ENCODE results near the gene PCSK7.

Gene PCSK7

DNA sequence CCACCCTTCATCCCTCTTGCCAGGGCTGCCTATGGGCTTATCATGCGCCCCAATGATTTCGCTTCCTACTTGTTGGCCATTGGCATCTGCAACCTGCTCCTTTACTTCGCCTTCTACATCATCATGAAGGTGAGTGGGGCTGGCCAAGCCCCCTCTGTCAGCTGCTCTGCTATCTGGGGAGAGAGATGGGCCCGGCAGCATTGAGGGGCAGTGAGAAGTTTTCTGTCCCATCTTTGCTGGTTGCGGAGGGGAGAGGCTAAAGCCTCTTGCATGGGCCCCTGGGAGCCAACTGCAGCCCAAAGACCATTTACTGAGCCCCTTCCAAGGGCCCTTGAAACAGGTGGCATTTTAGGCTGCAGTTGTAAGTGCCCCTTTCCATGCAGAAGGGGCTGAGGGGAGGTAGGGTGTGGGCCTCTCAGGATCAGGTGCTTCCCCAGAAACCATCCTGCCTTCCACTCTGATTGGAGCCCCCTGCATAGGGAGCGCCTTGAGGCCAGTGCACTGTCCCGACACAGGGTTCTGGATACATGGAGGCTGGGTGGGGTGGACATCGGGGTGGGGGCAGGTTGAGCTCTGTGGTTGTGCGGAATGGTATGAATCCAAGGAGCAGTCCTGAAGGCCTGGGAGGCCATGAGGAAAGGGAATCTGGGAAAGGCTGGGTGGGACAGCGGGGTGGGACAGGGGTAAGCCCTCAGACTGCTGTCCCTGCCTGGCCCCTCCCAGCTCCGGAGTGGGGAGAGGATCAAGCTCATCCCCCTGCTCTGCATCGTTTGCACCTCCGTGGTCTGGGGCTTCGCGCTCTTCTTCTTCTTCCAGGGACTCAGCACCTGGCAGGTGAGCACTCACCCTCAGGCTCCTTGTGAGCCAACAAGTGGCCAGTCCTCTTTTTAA lies 38.5 kb downstream of the PCSK7 start:
- ChIA-PET CTCF (interaction anchor here (1.5 kb wide), 1 partner anchor 358 kb away, joined by 3 read pairs; no protein-coding TSS in a partner anchor), POLR2A (no interaction called here)
- no peak for DNase-seq (ENCODE audit: extremely low spot score)
- TF ChIP-seq FOXA1 (IDR thresholded peaks at IDR 0.05): no peak
- no peak for TF ChIP-seq LEF1 (IDR thresholded peaks at IDR 0.05; ENCODE audit: borderline replicate concordance)
- TF ChIP-seq NFRKB (IDR thresholded peaks at IDR 0.05): no peak
- TF ChIP-seq FOXK2 (IDR thresholded peaks at IDR 0.05): no peak
- no peak for TF ChIP-seq ZNF384 (IDR thresholded peaks at IDR 0.05)
- TF ChIP-seq SP1 (IDR thresholded peaks at IDR 0.05): no peak
- no peak for TF ChIP-seq TARDBP (IDR thresholded peaks at IDR 0.05)
- TF ChIP-seq FOXM1 (IDR thresholded peaks at IDR 0.05; ENCODE audit: borderline replicate concordance): no peak
- TF ChIP-seq L3MBTL2 (conservative IDR thresholded peaks at IDR 0.05): no peak
- TF ChIP-seq HDGF (IDR thresholded peaks at IDR 0.05; ENCODE audit: borderline replicate concordance): no peak
- no peak for TF ChIP-seq ARNT (IDR thresholded peaks at IDR 0.05)
- no peak for TF ChIP-seq SUZ12 (IDR thresholded peaks at IDR 0.05)
- TF ChIP-seq, protein P1, sequence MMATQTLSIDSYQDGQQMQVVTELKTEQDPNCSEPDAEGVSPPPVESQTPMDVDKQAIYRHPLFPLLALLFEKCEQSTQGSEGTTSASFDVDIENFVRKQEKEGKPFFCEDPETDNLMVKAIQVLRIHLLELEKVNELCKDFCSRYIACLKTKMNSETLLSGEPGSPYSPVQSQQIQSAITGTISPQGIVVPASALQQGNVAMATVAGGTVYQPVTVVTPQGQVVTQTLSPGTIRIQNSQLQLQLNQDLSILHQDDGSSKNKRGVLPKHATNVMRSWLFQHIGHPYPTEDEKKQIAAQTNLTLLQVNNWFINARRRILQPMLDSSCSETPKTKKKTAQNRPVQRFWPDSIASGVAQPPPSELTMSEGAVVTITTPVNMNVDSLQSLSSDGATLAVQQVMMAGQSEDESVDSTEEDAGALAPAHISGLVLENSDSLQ (IDR thresholded peaks at IDR 0.05): no peak
- TF ChIP-seq ELF4 (IDR thresholded peaks at IDR 0.05): no peak

DNA sequence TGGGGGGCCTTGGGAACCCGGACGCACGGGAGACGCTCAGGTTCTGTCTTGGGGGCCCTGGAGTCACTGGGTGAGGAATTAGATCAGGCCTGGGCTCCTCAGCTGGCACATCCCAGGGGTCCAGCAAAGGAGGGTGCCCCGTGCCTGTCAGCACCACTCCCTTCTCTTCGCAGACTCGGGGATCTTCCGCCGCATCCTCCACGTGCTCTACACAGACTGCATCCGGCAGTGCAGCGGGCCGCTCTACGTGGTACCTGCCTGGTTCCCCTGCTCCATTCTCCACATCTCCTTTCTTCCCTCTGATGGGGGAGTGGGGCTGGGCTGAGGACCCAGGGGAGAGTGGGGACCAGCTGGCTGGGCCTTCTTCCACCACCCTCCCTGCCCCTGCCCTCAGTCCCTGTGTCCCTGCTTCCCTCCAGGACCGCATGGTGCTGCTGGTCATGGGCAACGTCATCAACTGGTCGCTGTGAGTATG lies 39.4 kb downstream of the PCSK7 start:
- CTCF ChIA-PET: no interaction called here
- no peak for DNase-seq (ENCODE audit: extremely low spot score)
- TF ChIP-seq, protein P1 (IDR thresholded peaks at IDR 0.05): no peak
- no peak for TF ChIP-seq SP1 (IDR thresholded peaks at IDR 0.05)
- TF ChIP-seq LEF1 (IDR thresholded peaks at IDR 0.05; ENCODE audit: borderline replicate concordance): no peak
- TF ChIP-seq TARDBP (IDR thresholded peaks at IDR 0.05): no peak
- TF ChIP-seq FOXA1 (IDR thresholded peaks at IDR 0.05): no peak
- no peak for TF ChIP-seq SUZ12 (IDR thresholded peaks at IDR 0.05)
- no peak for TF ChIP-seq FOXM1 (IDR thresholded peaks at IDR 0.05; ENCODE audit: borderline replicate concordance)
- TF ChIP-seq FOXK2 (IDR thresholded peaks at IDR 0.05): no peak
- TF ChIP-seq ZNF384 (IDR thresholded peaks at IDR 0.05): no peak
- no peak for TF ChIP-seq BHLHE40 (IDR thresholded peaks at IDR 0.05; ENCODE audit: borderline replicate concordance)
- no peak for TF ChIP-seq L3MBTL2 (conservative IDR thresholded peaks at IDR 0.05)
- TF ChIP-seq HDGF (IDR thresholded peaks at IDR 0.05; ENCODE audit: borderline replicate concordance): no peak
- TF ChIP-seq ARNT (IDR thresholded peaks at IDR 0.05): no peak
- TF ChIP-seq NFRKB (IDR thresholded peaks at IDR 0.05): no peak
- TF ChIP-seq CTBP1 (IDR thresholded peaks at IDR 0.05; ENCODE audit: borderline replicate concordance): no peak
- no peak for TF ChIP-seq ELF4 (IDR thresholded peaks at IDR 0.05)
- POLR2A ChIA-PET: no interaction called here

DNA sequence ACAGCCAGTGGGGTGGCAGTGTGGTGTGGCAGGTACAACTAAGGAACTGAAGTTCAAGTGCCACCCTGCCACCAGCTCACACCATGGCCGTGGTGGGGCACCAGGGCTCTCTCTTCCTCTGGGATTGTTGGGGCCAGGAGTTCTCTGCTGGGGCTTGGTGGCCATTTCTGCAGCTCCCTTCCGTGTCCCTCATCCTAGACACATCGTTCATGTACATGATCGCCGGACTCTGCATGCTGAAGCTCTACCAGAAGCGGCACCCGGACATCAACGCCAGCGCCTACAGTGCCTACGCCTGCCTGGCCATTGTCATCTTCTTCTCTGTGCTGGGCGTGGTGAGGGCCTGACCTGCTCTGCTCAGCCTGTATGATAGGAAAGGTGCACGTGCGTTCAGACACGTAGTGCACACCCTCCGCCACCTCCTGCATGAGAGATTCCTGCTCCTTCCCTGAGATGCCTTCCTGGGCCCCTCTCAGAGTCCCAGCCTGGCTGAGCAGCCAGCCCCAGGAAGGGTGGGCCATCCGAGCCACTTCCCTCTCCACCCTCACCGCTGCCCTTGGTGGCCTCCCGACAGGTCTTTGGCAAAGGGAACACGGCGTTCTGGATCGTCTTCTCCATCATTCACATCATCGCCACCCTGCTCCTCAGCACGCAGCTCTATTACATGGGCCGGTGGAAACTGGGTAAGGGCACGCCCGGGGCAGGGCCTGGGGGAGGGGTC lies 40.0 kb downstream of the PCSK7 start:
- no peak for DNase-seq (ENCODE audit: extremely low spot score)
- CTCF ChIA-PET: no interaction called here
- POLR2A ChIA-PET: no interaction called here
- TF ChIP-seq, protein P1 (IDR thresholded peaks at IDR 0.05): no peak
- TF ChIP-seq FOXA1 (IDR thresholded peaks at IDR 0.05) (no peak), CTBP1 (IDR thresholded peaks at IDR 0.05; ENCODE audit: borderline replicate concordance) (no peak), FOXK2 (IDR thresholded peaks at IDR 0.05) (no peak), HDGF (IDR thresholded peaks at IDR 0.05; ENCODE audit: borderline replicate concordance) (no peak), ELF4 (IDR thresholded peaks at IDR 0.05) (no peak), L3MBTL2 (conservative IDR thresholded peaks at IDR 0.05) (no peak), TARDBP (IDR thresholded peaks at IDR 0.05) (no peak), NFRKB (IDR thresholded peaks at IDR 0.05) (no peak), FOXM1 (IDR thresholded peaks at IDR 0.05; ENCODE audit: borderline replicate concordance) (no peak), ZNF384 (IDR thresholded peaks at IDR 0.05) (no peak), BHLHE40 (IDR thresholded peaks at IDR 0.05; ENCODE audit: borderline replicate concordance) (no peak), LEF1 (IDR thresholded peaks at IDR 0.05; ENCODE audit: borderline replicate concordance) (no peak), ARNT (IDR thresholded peaks at IDR 0.05) (no peak)

DNA sequence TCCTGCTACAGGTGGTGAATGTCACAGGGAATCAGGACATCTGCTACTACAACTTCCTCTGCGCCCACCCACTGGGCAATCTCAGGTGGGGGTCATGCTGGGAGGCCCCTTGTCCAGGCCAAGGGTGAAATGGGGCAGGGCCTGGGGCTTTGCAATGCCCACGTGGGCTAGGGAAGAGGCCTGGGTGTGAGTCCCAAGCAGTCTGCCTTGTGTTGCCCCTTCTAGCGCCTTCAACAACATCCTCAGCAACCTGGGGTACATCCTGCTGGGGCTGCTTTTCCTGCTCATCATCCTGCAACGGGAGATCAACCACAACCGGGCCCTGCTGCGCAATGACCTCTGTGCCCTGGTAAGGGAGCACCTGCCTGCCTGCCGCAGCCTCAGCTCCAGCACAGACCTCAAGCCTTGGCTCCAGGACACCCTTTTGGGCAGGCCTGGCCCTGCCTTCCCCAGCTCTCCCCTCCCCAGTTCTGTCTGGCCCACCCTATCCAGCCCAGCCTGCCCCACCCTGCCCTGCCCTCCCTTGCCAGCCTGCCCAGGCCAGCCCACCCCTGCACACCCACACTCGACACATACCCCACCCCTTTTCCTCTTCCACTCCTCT lies 41.8 kb downstream of the PCSK7 start:
- no peak for DNase-seq (ENCODE audit: extremely low spot score)
- TF ChIP-seq LEF1 (IDR thresholded peaks at IDR 0.05; ENCODE audit: borderline replicate concordance) (no peak), NFRKB (IDR thresholded peaks at IDR 0.05) (no peak), FOXK2 (IDR thresholded peaks at IDR 0.05) (no peak), SUZ12 (IDR thresholded peaks at IDR 0.05) (no peak), ZNF384 (IDR thresholded peaks at IDR 0.05) (no peak), CTBP1 (IDR thresholded peaks at IDR 0.05; ENCODE audit: borderline replicate concordance) (no peak), FOXA1 (IDR thresholded peaks at IDR 0.05) (no peak), L3MBTL2 (conservative IDR thresholded peaks at IDR 0.05) (no peak), HDGF (IDR thresholded peaks at IDR 0.05; ENCODE audit: borderline replicate concordance) (no peak), SP1 (IDR thresholded peaks at IDR 0.05) (no peak), TARDBP (IDR thresholded peaks at IDR 0.05) (no peak), ARNT (IDR thresholded peaks at IDR 0.05) (no peak), ELF4 (IDR thresholded peaks at IDR 0.05) (no peak), FOXM1 (IDR thresholded peaks at IDR 0.05; ENCODE audit: borderline replicate concordance) (no peak), BHLHE40 (IDR thresholded peaks at IDR 0.05; ENCODE audit: borderline replicate concordance) (no peak)
- TF ChIP-seq, protein P1 (IDR thresholded peaks at IDR 0.05): no peak
- CTCF ChIA-PET: no interaction called here
- POLR2A ChIA-PET: no interaction called here
